Gastrocnemius medialis (tissue), 4 donors: ENCODE measurements around the gene HOXD8. TPM values are rescaled to one million over a fixed set of nuclear protein-coding genes. Genes with fewer than 3 reads are reported as not detected.
A peak's percentile ranks its signal among the peaks of the same experiment; 100 is the strongest.

Experiments
- ATAC-seq, 2 donors: fragments of 150-250 bp; one replicate each; pipeline ENCODE4 v1.9.1; 2016
- DNase-seq, 2 donors: peaks; one replicate each; pipeline ENCODE4 v3.0.0-alpha.2; 2019
- H3K27ac ChIP-seq, 4 donors: fragments of 200-600 bp; sonication (generic); 1 replicate in 1 of 4; 2 replicates in 3 of 4; pipeline ENCODE4 v1.5.1; 2016 to 2018; ENCODE audit warnings: mild to moderate bottlenecking in 2 of 4, moderate library complexity in 1 of 4
- H3K27me3 ChIP-seq, 3 donors: fragments of 200-600 bp; sonication (generic) in 2 of 3; 1 replicate in 1 of 3; 2 replicates in 2 of 3; pipeline versions ENCODE4 v1.5.1 to v1.6.0; 2016 to 2019; ENCODE audit warnings: mild to moderate bottlenecking in 1 of 3, moderate library complexity in 1 of 3
- H3K36me3 ChIP-seq, 2 donors: fragments of 200-600 bp; sonication (generic) in 1 of 2; one replicate each; pipeline ENCODE4 v1.5.1; 2017 to 2018
- H3K4me1 ChIP-seq, 2 donors: fragments of 200-600 bp; sonication (generic) in 1 of 2; one replicate each; pipeline ENCODE4 v1.5.1; 2016 to 2017; ENCODE audit warnings: mild to moderate bottlenecking in 2 of 2
- H3K4me3 ChIP-seq, 4 donors: fragments of 200-600 bp; sonication (generic) in 3 of 4; 1 replicate in 1 of 4; 2 replicates in 3 of 4; pipeline ENCODE4 v1.5.1; 2016 to 2019; ENCODE audit warnings: mild to moderate bottlenecking in 2 of 4
- H3K9me3 ChIP-seq, 3 donors: fragments of 200-600 bp; sonication (generic) in 2 of 3; 1 replicate in 1 of 3; 2 replicates in 2 of 3; pipeline ENCODE4 v1.5.1; 2016 to 2019
- CTCF ChIP-seq, 5 experiments: fragments of 450-650 bp in 3 of 5; fragments of 200-600 bp in 2 of 5; sonication (generic) in 2 of 5; IDR thresholded peaks in 4 of 5; conservative IDR thresholded peaks in 1 of 5; 1 replicate in 4 of 5; 2 replicates in 1 of 5; pipeline ENCODE4 v1.5.1; 2016 to 2019; ENCODE audit warnings: antibody characterized with exemption in 5 of 5, mild to moderate bottlenecking in 3 of 5, moderate library complexity in 3 of 5
- POLR2A ChIP-seq, 2 donors: fragments of 450-650 bp; IDR thresholded peaks; one replicate each; pipeline ENCODE4 v1.6.1; 2017; ENCODE audit warnings: antibody characterized with exemption in 2 of 2, mild to moderate bottlenecking in 2 of 2, moderate library complexity in 2 of 2
- in situ Hi-C, 4 donors: fragments of 200-750 bp; cut with MboI; loops; one replicate each; pipeline versions ENCODE4 v1.15.0 to v1.8.0; 2017; ENCODE audit warnings: low sequenced_read_pairs in 4 of 4
- intact Hi-C: fragments of 100-400 bp; cut with DNase I; formaldehyde crosslinking; loops from one replicate; pipeline ENCODE4 v1.15.1; 2023; ENCODE audit warnings: low total_unique reads
- total RNA-seq, 4 donors: library from RNA; depleted of rRNA; stranded (reverse); fragments of >200 nt; gene quantifications; one replicate each; pipeline versions ENCODE4 v1.1.0 to v1.2.3, GENCODE V29; 2016

Gene HOXD8
- total RNA-seq, 4 donors from 2014 or later, result 4.0 to 12.0 (median 7.2) TPM

GRCh38 chr2:176092270-176093144, 37.0 kb upstream of the HOXD8 start, which contains the start of gene HOXD13:
TSS of gene HOXD13 (plus strand) at chr2:176092721. CDS start at chr2:176092891, 170 bp downstream.
- intact Hi-C loops (loop anchor here (2.0 kb wide), 1 partner anchor 18 kb away; no protein-coding TSS in a partner anchor), in situ Hi-C loops (loop anchor here in 2 of 4 donors (10.0 to 25.0 kb wide), 2 partner anchors 408 to 730 kb away; no protein-coding TSS in a partner anchor)
- Histone ChIP-seq H3K4me3 (peak within 1 kb of the TSS; percentile 20 to 43 (median 32)), H3K9me3 (no peaks in the 10 kb centered on the region), H3K27me3 (peaks cover 97 to 100% (median 98%) of the 10 kb centered on the region in 3 donors), H3K4me1 (peaks cover 12 to 14% of the 10 kb centered on the region in 2 donors), H3K27ac (no peak within 1 kb of the TSS), H3K36me3 (no peaks in the 10 kb centered on the region)
- no peak for ATAC-seq
- TF ChIP-seq CTCF (IDR thresholded peaks at IDR 0.05 in 4 of 5, conservative IDR thresholded peaks at IDR 0.05 in 1 of 5) (no peak), POLR2A (IDR thresholded peaks at IDR 0.05) (no peak)
- DNase-seq, result no peak

- no peaks in the 10 kb centered on the region for H3K9me3 ChIP-seq
- peak overlapping the region; percentile 20 to 43 (median 32) for H3K4me3 ChIP-seq
- in situ Hi-C loops (loop anchor here in 2 of 4 donors (10.0 to 25.0 kb wide), 2 partner anchors 409 to 731 kb away; no protein-coding TSS in a partner anchor), intact Hi-C loops (loop anchor here (2.0 kb wide), 1 partner anchor 19 kb away; no protein-coding TSS in a partner anchor)
- no peak for DNase-seq
- H3K27me3 ChIP-seq, result peaks cover 97 to 100% (median 98%) of the 10 kb centered on the region in 3 donors
- peaks cover 15 to 16% of the 10 kb centered on the region in 2 donors for H3K4me1 ChIP-seq
- H3K36me3 ChIP-seq, result no peaks in the 10 kb centered on the region
- no peak for TF ChIP-seq POLR2A (IDR thresholded peaks at IDR 0.05)
- TF ChIP-seq CTCF (IDR thresholded peaks at IDR 0.05 in 4 of 5, conservative IDR thresholded peaks at IDR 0.05 in 1 of 5), result no peak
- H3K27ac ChIP-seq, result no peak overlapping the region
- ATAC-seq, result no peak
These were observed 36.2 kb upstream of the HOXD8 start for GRCh38 chr2:176093145-176093897.

GRCh38 chr2:176093898-176094249, 35.6 kb upstream of the HOXD8 start:
- Histone ChIP-seq H3K27ac (no peak overlapping the region), H3K9me3 (no peaks in the 10 kb centered on the region), H3K4me3 (peak overlapping the region in 1 of 4 donors; percentile 43), H3K4me1 (peaks cover 15 to 16% of the 10 kb centered on the region in 2 donors), H3K36me3 (no peaks in the 10 kb centered on the region), H3K27me3 (peaks cover 97 to 100% (median 98%) of the 10 kb centered on the region in 3 donors)
- ATAC-seq (no peak), DNase-seq (no peak)
- TF ChIP-seq CTCF (IDR thresholded peaks at IDR 0.05 in 4 of 5, conservative IDR thresholded peaks at IDR 0.05 in 1 of 5) (no peak), POLR2A (IDR thresholded peaks at IDR 0.05) (no peak)
- in situ Hi-C loops (loop anchor here in 2 of 4 donors (10.0 to 25.0 kb wide), 2 partner anchors 409 to 732 kb away; no protein-coding TSS in a partner anchor), intact Hi-C loops (loop anchor here (2.0 kb wide), 1 partner anchor 19 kb away; no protein-coding TSS in a partner anchor)

GRCh38 chr2:176094349-176094748, 35.2 kb upstream of the HOXD8 start:
- in situ Hi-C loops, result loop anchor here in 2 of 4 donors (10.0 to 25.0 kb wide), 2 partner anchors 410 to 732 kb away; no protein-coding TSS in a partner anchor

More at GRCh38 chr2:176094349-176094748, 35.2 kb upstream of the HOXD8 start:
- no peaks in the 10 kb centered on the region for H3K9me3 ChIP-seq
- ATAC-seq (no peak), DNase-seq (no peak)
- no peak overlapping the region for H3K27ac ChIP-seq
- no peaks in the 10 kb centered on the region for H3K36me3 ChIP-seq
- no peak for TF ChIP-seq POLR2A (IDR thresholded peaks at IDR 0.05)
- TF ChIP-seq CTCF (IDR thresholded peaks at IDR 0.05 in 4 of 5, conservative IDR thresholded peaks at IDR 0.05 in 1 of 5), result no peak
- peaks cover 97 to 100% (median 98%) of the 10 kb centered on the region in 3 donors for H3K27me3 ChIP-seq
- intact Hi-C loops, result no loop called here
- no peak overlapping the region for H3K4me3 ChIP-seq
- peaks cover 15 to 16% of the 10 kb centered on the region in 2 donors for H3K4me1 ChIP-seq
